Activated T-cell treated with anti-CD3 and anti-CD28 coated beads for 48 hours (primary cell): ENCODE data around the gene STK33.
A peak's percentile ranks its signal among the peaks of the same experiment; 100 is the strongest.

ENCODE experiments used
- DNase-seq: peaks from one replicate; pipeline ENCODE4 v3.0.0-alpha.2; 2020; ENCODE audit warnings: low read depth

Gene STK33

GRCh38 chr11:8593935-8594909, at the start of gene STK33:
TSS of gene STK33 (minus strand) at chr11:8594228. CDS start at chr11:8474905, 119,323 bp downstream.
- DNase-seq, result peak; percentile 59

GRCh38 chr11:8642196-8642841, 48.3 kb upstream of the STK33 start:
- DNase-seq, result no peak

GRCh38 chr11:8641332-8641731, 47.3 kb upstream of the STK33 start:
- no peak for DNase-seq

GRCh38 chr11:8640267-8640906, 46.4 kb upstream of the STK33 start:
- no peak for DNase-seq

GRCh38 chr11:8639655-8640054, 45.6 kb upstream of the STK33 start:
- DNase-seq, result no peak

- no peak for DNase-seq
Observed at GRCh38 chr11:8638300-8638699, 44.3 kb upstream of the STK33 start.

- DNase-seq, result no peak
Observed at GRCh38 chr11:8636127-8636526, 42.1 kb upstream of the STK33 start.

- DNase-seq, result no peak
Observed at GRCh38 chr11:8634498-8634897, 40.5 kb upstream of the STK33 start.

- DNase-seq, result no peak
Observed at GRCh38 chr11:8631395-8632118, 37.5 kb upstream of the STK33 start.

GRCh38 chr11:8624698-8625097, 30.7 kb upstream of the STK33 start:
- no peak for DNase-seq

GRCh38 chr11:8621147-8621546, 27.1 kb upstream of the STK33 start:
- no peak for DNase-seq

GRCh38 chr11:8617063-8617462, 23.0 kb upstream of the STK33 start:
- DNase-seq, result no peak

- DNase-seq, result no peak
Observed at GRCh38 chr11:8615291-8616032, 21.4 kb upstream of the STK33 start.

- DNase-seq, result no peak
Observed at GRCh38 chr11:8614497-8614896, 20.5 kb upstream of the STK33 start.

GRCh38 chr11:8613036-8613435, 19.0 kb upstream of the STK33 start:
- DNase-seq, result no peak

GRCh38 chr11:8612522-8612921, 18.5 kb upstream of the STK33 start:
- DNase-seq, result no peak

- peak; percentile 6 for DNase-seq
Observed at GRCh38 chr11:8610532-8611116, 16.6 kb upstream of the STK33 start.

- DNase-seq, result no peak
Observed at GRCh38 chr11:8608652-8609051, 14.6 kb upstream of the STK33 start.

GRCh38 chr11:8605971-8606563, 12.0 kb upstream of the STK33 start:
- no peak for DNase-seq

- peak; percentile 35 for DNase-seq
Observed at GRCh38 chr11:8604078-8604723, 10.2 kb upstream of the STK33 start.
